ENCODE data around the gene MAPKAP1. TPM values are rescaled to one million over a fixed set of nuclear protein-coding genes. Genes with fewer than 3 reads are reported as not detected.
A peak's percentile ranks its signal among the peaks of the same experiment; 100 is the strongest.

Gene MAPKAP1
- total RNA-seq, 2 donors from 2014 or later, result 54.9 to 70.1 TPM

DNA sequence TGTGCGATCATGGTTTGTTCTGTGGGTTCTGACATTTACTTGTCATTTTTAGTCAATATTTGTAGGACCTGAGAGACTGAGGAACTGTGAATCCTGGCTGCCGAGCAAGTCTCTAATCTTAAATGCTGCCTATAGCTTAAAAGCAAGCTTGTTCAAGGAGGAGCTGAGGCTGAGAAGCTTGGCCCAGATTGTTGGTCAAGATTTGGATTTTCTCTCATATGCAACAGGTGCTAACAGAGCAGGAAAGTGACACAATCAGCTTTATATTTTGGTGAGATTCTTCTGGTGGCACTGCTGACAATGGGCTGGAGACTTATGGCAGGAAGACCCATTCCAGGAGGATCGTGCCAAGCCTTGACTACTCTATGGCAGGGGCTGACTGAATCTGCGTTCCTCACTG, 192.5 kb downstream of the MAPKAP1 start:
- TF ChIP-seq, protein P1, sequence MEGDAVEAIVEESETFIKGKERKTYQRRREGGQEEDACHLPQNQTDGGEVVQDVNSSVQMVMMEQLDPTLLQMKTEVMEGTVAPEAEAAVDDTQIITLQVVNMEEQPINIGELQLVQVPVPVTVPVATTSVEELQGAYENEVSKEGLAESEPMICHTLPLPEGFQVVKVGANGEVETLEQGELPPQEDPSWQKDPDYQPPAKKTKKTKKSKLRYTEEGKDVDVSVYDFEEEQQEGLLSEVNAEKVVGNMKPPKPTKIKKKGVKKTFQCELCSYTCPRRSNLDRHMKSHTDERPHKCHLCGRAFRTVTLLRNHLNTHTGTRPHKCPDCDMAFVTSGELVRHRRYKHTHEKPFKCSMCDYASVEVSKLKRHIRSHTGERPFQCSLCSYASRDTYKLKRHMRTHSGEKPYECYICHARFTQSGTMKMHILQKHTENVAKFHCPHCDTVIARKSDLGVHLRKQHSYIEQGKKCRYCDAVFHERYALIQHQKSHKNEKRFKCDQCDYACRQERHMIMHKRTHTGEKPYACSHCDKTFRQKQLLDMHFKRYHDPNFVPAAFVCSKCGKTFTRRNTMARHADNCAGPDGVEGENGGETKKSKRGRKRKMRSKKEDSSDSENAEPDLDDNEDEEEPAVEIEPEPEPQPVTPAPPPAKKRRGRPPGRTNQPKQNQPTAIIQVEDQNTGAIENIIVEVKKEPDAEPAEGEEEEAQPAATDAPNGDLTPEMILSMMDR (IDR thresholded peaks at IDR 0.05), result no peak
- no peak for DNase-seq
- intact Hi-C loops (cut with DNase I), result no loop called here
- Histone ChIP-seq H3K9me3 (no peaks in the 10 kb centered on the region), H3K9ac (ENCODE audit: low read depth in 2 of 2, low read length in 2 of 2) (no peak overlapping the region), H3K27me3 (no peaks in the 10 kb centered on the region), H3K36me3 (no peaks in the 10 kb centered on the region), H3K27ac (no peak overlapping the region), H3K4me3 (no peak overlapping the region), H3K4me1 (peaks cover 9% of the 10 kb centered on the region)

DNA sequence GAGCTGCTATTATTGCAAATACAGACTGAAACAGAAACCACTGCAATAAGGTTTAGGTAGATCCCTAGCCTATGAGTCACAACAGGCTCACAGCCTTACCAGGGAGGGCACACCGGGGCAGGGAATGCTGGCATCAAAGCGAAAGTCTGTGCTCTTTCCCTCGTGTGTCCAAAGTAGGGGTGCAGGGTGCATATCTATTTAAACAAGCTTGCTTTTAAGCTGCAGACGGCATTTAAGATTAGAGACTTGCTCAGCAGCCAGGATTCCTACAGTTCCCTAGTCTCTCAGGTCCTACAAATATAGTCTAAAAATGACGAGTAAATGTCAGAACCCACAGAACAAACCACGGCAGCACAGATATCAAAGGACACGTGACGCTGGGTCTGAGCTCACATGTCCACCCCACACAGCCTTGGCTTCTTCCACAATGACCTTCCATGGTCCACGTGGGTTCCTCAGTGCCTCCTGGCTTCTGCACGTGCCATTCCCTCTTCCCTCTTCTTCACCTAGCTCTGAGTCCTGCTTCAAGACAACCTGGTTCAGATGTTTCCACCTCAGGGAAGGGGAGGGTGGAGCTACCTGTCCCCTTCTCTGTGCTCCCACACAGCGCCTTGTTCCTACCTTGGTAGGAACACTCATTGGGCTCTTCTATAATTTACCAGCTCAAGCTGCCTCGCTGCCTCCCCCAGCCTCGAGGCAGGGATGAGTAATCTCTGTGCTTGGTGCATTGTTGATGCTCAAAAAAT, 193.2 kb downstream of the MAPKAP1 start:
- Histone ChIP-seq H3K36me3 (no peaks in the 10 kb centered on the region), H3K9me3 (no peaks in the 10 kb centered on the region), H3K27ac (peak overlapping the region; percentile 37), H3K4me1 (peaks cover 9% of the 10 kb centered on the region), H3K4me3 (peak overlapping the region; percentile 3), H3K27me3 (no peaks in the 10 kb centered on the region), H3K9ac (ENCODE audit: low read depth in 2 of 2, low read length in 2 of 2) (peak overlapping the region in 1 of 2 donors; percentile 52)
- TF ChIP-seq, protein P1 (IDR thresholded peaks at IDR 0.05), result no peak
- intact Hi-C loops (cut with DNase I), result no loop called here
- DNase-seq, result peak; percentile 39

DNA sequence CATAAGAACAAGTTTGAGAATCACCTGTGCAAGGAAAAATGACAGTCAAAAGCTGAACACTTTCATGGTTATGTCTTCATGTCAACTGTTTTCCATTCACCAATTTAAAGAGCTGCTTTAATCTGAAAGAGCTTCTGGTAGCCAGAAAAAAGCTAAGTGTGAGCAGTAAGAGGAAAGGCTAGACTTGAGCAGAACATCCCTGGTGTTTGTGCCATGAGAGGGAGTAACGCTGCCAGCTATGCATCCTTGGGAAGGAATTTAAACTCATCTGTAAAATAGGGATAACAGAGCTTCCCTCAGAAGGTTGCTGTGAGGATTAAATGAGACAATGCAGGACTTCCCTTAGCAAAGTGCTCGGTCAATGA, 193.7 kb downstream of the MAPKAP1 start:
- no peak for DNase-seq
- Histone ChIP-seq H3K27me3 (no peaks in the 10 kb centered on the region), H3K4me1 (peaks cover 9% of the 10 kb centered on the region), H3K36me3 (no peaks in the 10 kb centered on the region), H3K4me3 (peak overlapping the region; percentile 3), H3K9me3 (no peaks in the 10 kb centered on the region), H3K9ac (ENCODE audit: low read depth in 2 of 2, low read length in 2 of 2) (peak overlapping the region in 1 of 2 donors; percentile 52), H3K27ac (peak overlapping the region; percentile 37)
- TF ChIP-seq, protein P1 (IDR thresholded peaks at IDR 0.05), result no peak
- intact Hi-C loops (cut with DNase I), result no loop called here

DNA sequence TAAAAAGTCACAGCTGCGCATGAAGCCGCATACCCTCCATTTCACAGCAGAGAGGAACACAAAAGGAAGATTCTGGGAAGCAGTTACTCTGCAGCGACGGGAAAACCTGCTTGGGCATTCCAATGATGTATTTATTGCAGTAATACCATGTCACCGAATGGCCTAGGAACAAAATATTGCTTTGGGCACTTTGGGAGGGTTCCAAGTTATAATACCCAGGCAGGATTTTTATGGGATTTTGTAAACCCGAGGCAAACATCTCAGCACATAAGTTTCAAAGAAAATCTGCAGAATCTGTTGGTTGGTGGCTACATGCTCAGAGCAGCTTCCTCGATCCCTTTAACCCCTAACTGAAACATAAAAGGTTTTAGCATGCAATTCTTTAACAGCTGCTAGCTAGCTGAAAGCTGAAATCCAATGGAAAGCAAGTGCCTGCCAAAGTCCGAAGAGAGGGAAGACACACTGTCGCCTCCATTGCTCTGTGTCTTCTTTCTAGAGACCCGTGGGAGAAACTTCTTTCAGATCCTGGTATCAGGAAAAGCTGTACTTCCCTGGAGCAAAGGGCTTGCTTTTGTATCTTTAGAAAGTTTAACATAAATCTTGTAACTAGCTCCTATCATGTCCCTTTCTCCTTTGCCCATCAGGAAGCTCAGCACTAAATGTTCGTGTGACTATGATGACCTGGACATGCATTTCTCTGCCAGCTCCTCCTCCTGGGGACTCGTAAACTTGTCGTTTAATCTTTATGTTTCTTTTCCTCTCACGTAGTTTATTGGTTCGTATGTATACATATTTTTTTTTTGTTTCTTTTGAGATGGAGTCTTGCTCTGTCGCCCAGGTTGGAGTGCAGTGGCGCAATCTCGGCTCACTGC, 195.0 kb downstream of the MAPKAP1 start:
- Histone ChIP-seq H3K4me3 (peak overlapping the region; percentile 1), H3K9me3 (no peaks in the 10 kb centered on the region), H3K27me3 (no peaks in the 10 kb centered on the region), H3K27ac (peak overlapping the region; percentile 42), H3K36me3 (no peaks in the 10 kb centered on the region), H3K4me1 (peaks cover 9% of the 10 kb centered on the region), H3K9ac (ENCODE audit: low read depth in 2 of 2, low read length in 2 of 2) (no peak overlapping the region)
- intact Hi-C loops (cut with DNase I), result no loop called here
- peak; percentile 49 for DNase-seq
- TF ChIP-seq, protein P1 (IDR thresholded peaks at IDR 0.05), result no peak

DNA sequence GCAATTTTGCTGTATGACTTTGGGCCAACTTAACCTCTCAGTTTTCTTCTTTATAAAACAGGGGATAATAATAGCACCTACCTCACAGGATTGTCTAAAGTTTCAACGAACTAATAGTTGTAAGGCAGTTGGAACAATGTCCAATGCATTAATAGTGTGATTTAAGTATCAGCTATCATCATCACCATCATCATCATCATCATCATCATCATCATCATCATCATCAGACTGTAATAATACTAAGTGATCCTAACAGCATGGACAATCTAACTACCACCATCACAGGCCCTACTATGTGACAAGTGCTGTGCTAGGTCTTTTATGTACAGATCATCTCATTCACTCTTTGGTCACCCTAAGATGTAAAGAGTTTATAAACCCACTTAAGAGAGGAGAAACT, 196.0 kb downstream of the MAPKAP1 start:
- Histone ChIP-seq H3K9ac (ENCODE audit: low read depth in 2 of 2, low read length in 2 of 2) (no peak overlapping the region), H3K4me1 (peaks cover 9% of the 10 kb centered on the region), H3K9me3 (no peaks in the 10 kb centered on the region), H3K36me3 (no peaks in the 10 kb centered on the region), H3K4me3 (no peak overlapping the region), H3K27me3 (no peaks in the 10 kb centered on the region), H3K27ac (no peak overlapping the region)
- no peak for DNase-seq
- TF ChIP-seq, protein P1 (IDR thresholded peaks at IDR 0.05), result no peak
- intact Hi-C loops (cut with DNase I), result no loop called here

All from colonic mucosa (tissue), 4 donors.